AG09319 (cell line): ENCODE data around the gene ALAD.
"Not testable (repeated sequence)": the region's sequence is repeated elsewhere in the genome, so short reads cannot be mapped to it uniquely, and the experiment has no call there.

Experiments
- DNase-seq: peaks from one replicate; pipeline ENCODE4 v3.0.0-alpha.2; 2010; ENCODE audit warnings: low read depth; ENCODE audit errors: extremely low read depth
- TF ChIP-seq, protein P1 (sequence below): IDR thresholded peaks from 2 replicates; pipeline ENCODE4 v1.5.1; 2011; ENCODE audit warnings: low read depth, mild to moderate bottlenecking, inconsistent platforms, low read length, moderate library complexity

Gene ALAD

GRCh38 chr9:113410207-113410864 lies 9.3 kb upstream of the ALAD start, which contains the start of the genes C9orf43 and POLE3:
Gene C9orf43 (plus strand): TSS chr9:113410747. CDS start chr9:113413494, 2,747 bp downstream.
Gene POLE3 (minus strand): TSS chr9:113410675. CDS start chr9:113410293, 382 bp downstream.
- TF ChIP-seq, protein P1, sequence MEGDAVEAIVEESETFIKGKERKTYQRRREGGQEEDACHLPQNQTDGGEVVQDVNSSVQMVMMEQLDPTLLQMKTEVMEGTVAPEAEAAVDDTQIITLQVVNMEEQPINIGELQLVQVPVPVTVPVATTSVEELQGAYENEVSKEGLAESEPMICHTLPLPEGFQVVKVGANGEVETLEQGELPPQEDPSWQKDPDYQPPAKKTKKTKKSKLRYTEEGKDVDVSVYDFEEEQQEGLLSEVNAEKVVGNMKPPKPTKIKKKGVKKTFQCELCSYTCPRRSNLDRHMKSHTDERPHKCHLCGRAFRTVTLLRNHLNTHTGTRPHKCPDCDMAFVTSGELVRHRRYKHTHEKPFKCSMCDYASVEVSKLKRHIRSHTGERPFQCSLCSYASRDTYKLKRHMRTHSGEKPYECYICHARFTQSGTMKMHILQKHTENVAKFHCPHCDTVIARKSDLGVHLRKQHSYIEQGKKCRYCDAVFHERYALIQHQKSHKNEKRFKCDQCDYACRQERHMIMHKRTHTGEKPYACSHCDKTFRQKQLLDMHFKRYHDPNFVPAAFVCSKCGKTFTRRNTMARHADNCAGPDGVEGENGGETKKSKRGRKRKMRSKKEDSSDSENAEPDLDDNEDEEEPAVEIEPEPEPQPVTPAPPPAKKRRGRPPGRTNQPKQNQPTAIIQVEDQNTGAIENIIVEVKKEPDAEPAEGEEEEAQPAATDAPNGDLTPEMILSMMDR: no peak; the same call in 1 of the 2 replicates
- DNase-seq: peak; percentile 81

DNA sequence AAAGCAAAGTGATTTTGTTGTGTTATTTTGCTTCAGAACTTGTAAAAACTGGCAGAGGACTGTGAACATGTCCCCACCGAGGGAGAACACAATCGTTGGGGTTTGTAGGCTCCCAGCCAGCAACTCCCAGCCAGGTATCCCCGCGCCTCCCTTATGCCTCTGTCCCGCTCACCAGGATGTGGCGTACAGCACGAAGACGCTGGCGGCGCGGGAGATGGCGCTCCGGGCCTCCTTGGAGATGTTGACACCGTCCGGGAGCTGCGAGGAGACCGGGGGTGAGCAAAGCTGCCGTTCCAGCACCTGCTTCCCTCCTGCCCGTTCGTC lies 8.8 kb upstream of the ALAD start:
- no peak for DNase-seq
- TF ChIP-seq, protein P1: no peak; the same call in 1 of the 2 replicates

GRCh38 chr9:113409481-113409880 lies 8.4 kb upstream of the ALAD start:
- DNase-seq: no peak
- TF ChIP-seq, protein P1: no peak

GRCh38 chr9:113406873-113407511 lies 5.9 kb upstream of the ALAD start:
- TF ChIP-seq, protein P1: peak; percentile 87
- peak; percentile 50 for DNase-seq

GRCh38 chr9:113406353-113406752 lies 5.3 kb upstream of the ALAD start:
- DNase-seq: not testable (repeated sequence)

DNA sequence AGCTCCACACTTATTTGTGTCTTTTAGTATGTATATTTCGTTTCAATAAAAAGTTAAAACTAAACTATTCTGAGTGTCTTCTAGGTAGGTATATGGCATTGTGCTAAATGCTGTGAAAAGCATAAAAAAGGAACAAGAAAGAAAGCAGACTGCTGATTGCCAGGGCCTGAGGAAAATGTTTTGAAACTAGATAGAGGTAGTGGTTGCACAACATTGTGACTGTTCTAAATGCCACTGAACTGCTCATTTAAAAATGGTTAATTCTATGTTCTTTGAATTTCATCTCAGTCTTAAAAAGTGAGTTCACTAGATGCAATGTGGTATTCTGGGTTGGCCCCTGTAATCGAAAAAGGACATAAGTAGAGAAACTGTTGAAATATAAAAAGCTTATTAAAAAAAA lies 2.6 kb upstream of the ALAD start:
- TF ChIP-seq, protein P1: no peak
- DNase-seq: no peak

GRCh38 chr9:113399646-113400200 lies 1.4 kb downstream of the ALAD start:
- TF ChIP-seq, protein P1: no peak

GRCh38 chr9:113398796-113399195 lies 2.3 kb downstream of the ALAD start:
- DNase-seq: no peak
- TF ChIP-seq, protein P1: no peak

More at GRCh38 chr9:113399646-113400200, 1.4 kb downstream of the ALAD start:
- DNase-seq: no peak
